GM18508 (cell line): ENCODE results near the gene MNAT1.
"Not testable (repeated sequence)": the region's sequence is repeated elsewhere in the genome, so short reads cannot be mapped to it uniquely, and the experiment has no call there.

Experiments used
- ATAC-seq: cut with Tn5 transposase; IDR thresholded peaks from one replicate; pipeline ENCODE4 v1.9.1; 2021; ENCODE audit warnings: moderate number of reproducible peaks; ENCODE audit not compliant: insufficient read depth, unreplicated experiment

MNAT1 gene

GRCh38 chr14:60867503-60868172 lies 133.1 kb downstream of the MNAT1 start:
- ATAC-seq = no peak

GRCh38 chr14:60878121-60878520 lies 143.6 kb downstream of the MNAT1 start:
- ATAC-seq = no peak

DNA sequence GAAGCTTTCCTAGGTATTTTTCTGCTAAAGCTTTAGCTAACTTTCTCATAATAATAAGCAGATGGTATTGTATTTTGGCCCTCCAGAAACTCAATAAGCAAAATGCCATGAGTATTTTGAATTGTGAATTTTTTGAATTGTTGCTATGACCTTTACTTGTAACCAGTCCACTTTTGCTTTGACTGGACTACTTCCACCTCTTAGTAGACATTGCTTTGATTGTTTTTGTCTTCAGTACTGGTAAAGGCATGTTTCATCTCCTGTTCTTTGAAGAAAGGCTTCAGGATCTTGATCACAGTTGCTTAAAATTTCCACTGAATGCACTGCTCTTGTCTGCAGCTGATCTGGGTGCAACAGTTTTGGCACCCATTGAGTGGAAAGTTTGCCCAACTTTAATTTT lies 144.0 kb downstream of the MNAT1 start:
- ATAC-seq = no peak

- ATAC-seq = no peak
These were observed 147.7 kb downstream of the MNAT1 start for GRCh38 chr14:60882219-60882618.

DNA sequence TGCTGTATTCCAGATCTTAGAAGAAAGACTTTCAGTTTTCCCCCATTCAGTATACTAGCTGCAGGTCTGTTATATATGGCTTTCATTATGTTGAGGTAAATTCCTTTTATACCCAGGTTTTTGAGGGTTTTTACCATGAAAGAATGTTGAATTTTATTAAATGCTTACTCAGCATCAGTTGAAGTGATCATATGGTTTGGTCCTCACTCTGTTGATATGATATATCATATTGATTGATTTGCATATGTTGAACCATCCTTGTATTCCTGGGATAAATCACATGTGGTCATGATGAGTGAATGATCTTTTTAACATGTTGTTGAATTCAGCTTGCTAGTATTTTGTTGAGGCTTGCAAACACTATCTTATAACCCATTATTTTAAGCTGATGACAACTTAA lies 149.6 kb downstream of the MNAT1 start:
- ATAC-seq = no peak

GRCh38 chr14:60890636-60891035 lies 156.1 kb downstream of the MNAT1 start:
- ATAC-seq = not testable (repeated sequence)

DNA sequence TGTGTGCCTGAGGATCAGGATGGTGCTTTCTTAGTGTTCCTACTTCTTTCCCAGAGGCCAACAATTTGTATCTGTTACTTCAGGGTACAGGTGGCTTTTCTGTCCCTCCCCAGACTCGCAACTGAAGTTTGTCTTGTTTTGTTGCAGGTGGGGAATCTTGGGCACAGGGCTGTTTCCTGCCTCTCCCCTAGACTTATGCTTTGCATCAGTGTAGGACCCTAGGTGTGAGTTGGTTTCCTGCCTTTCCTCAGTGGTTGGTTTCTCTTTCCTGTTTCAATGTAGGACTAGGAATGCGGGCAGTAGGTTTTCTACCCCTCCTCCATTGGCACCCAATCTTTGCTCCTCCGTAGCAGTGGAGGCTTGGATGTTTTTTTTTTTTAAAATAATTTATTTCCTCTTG lies 159.3 kb downstream of the MNAT1 start:
- ATAC-seq = no peak

DNA sequence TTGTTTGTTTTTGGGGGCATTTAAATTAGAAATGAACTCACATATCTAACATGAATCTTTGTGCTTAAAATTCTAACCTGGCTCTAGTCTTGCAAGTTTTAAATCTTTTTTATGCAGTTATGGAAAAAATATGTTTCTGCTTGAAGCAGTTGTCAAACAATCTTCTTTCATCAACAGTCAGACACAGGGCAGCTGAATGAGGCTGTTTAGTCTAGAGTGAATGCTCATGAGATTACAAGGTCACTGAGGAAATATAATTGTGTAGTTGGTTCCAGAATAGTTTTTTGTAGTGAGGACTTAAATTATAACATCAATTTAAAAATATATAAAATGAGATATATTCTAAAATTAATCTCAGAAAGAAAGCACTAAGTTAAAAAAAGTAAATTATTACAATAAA lies 169.8 kb downstream of the MNAT1 start:
- no peak for ATAC-seq

- no peak for ATAC-seq
These were observed 171.4 kb downstream of the MNAT1 start for GRCh38 chr14:60905923-60906322.

- no peak for ATAC-seq
These were observed 181.2 kb downstream of the MNAT1 start for GRCh38 chr14:60915781-60916180.

GRCh38 chr14:60922050-60922449 lies 187.5 kb downstream of the MNAT1 start:
- no peak for ATAC-seq

DNA sequence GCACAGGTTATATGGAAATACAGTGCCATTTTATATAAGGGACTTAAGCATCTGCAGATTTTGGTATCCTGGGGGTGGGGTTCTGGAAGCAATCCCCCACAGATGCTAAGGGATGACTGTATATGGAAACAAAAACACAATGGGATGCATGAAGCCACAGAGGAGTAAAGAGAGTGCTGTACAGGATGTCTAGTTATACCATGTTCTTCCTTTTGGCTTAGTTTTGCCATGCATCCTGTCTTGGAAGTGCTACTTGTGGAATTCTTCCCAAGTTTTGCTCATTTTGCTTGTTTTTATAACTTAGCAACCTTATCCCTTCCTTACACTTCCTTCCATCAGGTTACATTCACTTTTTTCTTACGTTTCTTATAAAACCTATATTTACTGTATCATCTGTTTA lies 190.7 kb downstream of the MNAT1 start:
- no peak for ATAC-seq

GRCh38 chr14:60926002-60926401 lies 191.4 kb downstream of the MNAT1 start:
- ATAC-seq = peak; percentile 89

DNA sequence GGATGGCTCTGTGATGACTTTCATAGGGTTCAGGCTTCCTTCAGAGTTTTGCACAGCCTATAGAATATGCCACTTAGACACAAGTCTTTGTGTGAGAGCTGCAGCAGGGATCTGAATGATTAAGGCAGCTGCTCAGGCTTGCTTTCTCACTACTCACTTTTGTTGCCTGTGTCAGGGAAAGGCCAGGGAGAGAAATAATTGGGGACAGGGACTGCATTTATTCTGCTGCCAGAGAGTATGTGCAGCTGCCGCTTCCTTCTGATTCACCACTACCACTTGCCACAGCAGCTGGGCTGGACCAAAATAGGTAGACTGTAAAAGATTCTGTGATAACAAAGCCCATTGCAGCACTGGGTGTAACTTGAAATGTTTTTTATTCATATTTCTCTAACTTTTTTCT lies 196.7 kb downstream of the MNAT1 start:
- no peak for ATAC-seq

DNA sequence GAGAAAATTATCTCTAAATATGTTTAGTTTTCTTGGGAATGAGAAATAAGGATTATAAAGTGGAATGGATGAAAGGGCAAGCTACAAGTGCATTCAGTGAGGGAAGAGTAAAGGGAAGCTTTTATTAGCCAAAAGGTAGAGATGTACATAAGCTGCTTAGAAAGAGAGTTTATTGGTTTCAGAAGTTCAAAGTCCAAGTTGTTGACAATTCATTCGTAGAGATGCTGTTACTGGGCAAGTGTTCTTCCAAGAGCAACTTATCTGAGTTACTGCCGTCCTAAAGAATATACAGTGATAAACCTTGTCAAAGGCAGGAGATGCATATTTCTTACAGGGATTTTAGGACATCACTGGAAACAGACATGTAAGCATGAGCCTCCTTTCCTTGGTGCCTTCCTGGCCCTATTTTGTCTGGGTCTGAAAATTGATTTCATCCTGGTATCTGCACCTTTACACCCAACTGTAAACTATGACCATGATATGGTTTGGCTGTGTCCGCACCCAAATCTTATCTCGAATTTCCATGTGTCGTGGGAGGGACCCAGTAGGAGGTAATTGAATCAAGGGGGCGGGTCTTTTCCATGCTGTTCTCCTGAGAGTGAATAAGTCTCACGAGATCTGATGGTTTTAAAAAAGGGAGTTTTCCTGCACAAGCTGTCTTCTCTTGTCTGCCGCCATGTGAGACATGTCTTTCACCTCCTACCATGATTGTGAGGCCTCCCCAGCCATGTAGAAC lies 199.5 kb downstream of the MNAT1 start:
- ATAC-seq = no peak

GRCh38 chr14:60935319-60935718 lies 200.8 kb downstream of the MNAT1 start:
- ATAC-seq = no peak

- no peak for ATAC-seq
These were observed 209.1 kb downstream of the MNAT1 start for GRCh38 chr14:60943637-60944032.

DNA sequence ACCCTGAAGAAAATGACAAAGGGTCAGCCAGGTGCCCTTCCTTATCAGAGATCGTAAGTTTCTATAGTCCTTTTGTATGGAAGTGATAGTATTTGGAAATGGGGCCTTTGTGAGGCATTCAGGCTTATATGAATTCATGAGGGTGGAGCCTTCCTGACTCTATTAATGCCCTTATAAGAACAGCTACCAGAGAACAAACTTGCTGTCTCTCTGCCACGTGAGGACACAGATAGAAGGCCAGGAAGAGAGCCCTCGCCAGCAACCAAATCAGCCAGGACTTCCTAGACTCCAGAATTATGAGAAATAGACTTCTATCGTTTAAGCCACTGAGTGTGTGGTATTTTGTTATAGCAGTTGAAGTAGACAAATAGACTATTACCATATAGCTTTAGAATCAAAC lies 209.6 kb downstream of the MNAT1 start:
- ATAC-seq = no peak

- ATAC-seq = no peak
These were observed 211.4 kb downstream of the MNAT1 start for GRCh38 chr14:60945984-60946383.

DNA sequence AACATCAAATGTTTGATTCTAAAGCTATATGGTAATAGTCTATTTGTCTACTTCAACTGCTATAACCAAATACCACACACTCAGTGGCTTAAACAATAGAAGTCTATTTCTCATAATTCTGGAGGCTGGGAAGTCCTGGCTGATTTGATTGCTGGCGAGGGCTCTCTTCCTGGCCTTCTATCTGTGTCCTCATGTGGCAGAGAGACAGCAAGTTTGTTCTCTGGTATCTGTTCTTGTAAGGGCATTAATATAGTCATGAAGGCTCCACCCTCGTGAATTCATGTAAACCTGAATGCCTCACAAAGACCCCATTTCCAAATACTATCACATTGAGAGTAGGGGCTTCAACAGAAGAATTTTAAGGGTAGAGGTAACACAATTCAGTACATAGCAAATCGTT lies 212.2 kb downstream of the MNAT1 start:
- ATAC-seq = no peak

DNA sequence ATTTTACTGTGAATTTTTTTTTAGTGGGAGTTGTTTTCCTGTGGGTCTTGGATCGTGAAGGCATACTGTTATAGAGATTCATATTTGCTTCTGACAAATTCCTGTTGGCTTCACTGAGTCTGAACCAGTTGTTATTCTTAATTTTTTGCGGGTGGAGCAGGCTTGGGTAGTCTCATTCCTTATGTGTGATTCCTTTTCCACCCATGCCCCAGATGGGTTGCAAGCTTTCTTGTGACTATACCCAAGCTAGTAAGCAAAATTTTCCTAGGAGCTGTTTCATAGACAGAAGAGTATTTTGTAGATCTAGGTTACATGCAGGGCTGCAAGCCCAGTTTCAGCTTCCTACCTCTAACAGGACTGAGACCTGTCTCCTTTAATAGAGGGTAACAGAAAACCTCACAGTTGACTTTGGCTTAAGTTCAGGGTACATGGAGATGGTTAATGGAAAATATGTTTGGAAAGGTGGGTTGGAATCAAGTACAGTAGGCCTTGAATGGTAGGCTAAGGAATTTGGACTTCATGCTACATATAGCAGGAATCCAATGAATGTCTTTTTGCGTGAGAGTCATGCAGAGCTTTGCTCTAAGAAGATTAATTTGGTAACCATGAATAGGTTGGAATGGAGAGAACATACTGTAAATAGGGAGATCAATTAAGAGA lies 217.3 kb downstream of the MNAT1 start:
- no peak for ATAC-seq

GRCh38 chr14:60956202-60956601 lies 221.6 kb downstream of the MNAT1 start:
- no peak for ATAC-seq
